Erythroblast (primary cell): ENCODE data around the gene VPS25.

Source experiments
- GATA1 ChIP-seq: IDR thresholded peaks from 2 replicates; pipeline ENCODE4 v1.6.1; 2011; ENCODE audit warnings: low read depth, mild to moderate bottlenecking, control low read depth, low read length, moderate library complexity
- POLR2A ChIP-seq: IDR thresholded peaks from 2 replicates; pipeline ENCODE4 v1.6.1; 2011; ENCODE audit warnings: mild to moderate bottlenecking, low read length

- TF ChIP-seq POLR2A (no peak), GATA1 (no peak)
Observed at GRCh38 chr17:42774066-42774745, 957 bp downstream of the VPS25 start.
